ENCODE data around the gene TSPAN2. TPM values are rescaled to one million over a fixed set of nuclear protein-coding genes. Genes with fewer than 3 reads are reported as not detected.

TSPAN2 gene
- polyA plus RNA-seq = 1 to 10 TPM in 3 of 4 donors, not detected in 1; 1.4 to 5.5 (median 5.0) TPM
- long read RNA-seq, donor 1 = 0 reads
- long read RNA-seq, donor 2, partial matches to known transcripts = 0 of 1 reads
- long read RNA-seq, donor 2, other reads (novel, unspliced or antisense) = 0 of 1 reads
- long read RNA-seq, donor 3, transcript TSPAN2-202 (8 exons, 3,177 nt) = major isoform, 6 of 6 reads
- long read RNA-seq, donor 3, partial matches to known transcripts = 0 of 6 reads
- long read RNA-seq, donor 3, other reads (novel, unspliced or antisense) = 0 of 6 reads
- long read RNA-seq, donor 4 = 0 reads
- long read RNA-seq, donor 5 = 0 reads
- long read RNA-seq, donor 6, transcript TSPAN2-202 (8 exons, 3,177 nt) = major isoform, 5 of 5 reads
- long read RNA-seq, donor 6, partial matches to known transcripts = 0 of 5 reads
- long read RNA-seq, donor 6, other reads (novel, unspliced or antisense) = 0 of 5 reads
- long read RNA-seq, donor 7 = 0 reads
- long read RNA-seq, donor 8, partial matches to known transcripts = 0 of 1 reads
- long read RNA-seq, donor 8, other reads (novel, unspliced or antisense) = 0 of 1 reads
- long read RNA-seq, donor 9, partial matches to known transcripts = 0 of 1 reads
- long read RNA-seq, donor 9, other reads (novel, unspliced or antisense) = 0 of 1 reads
- long read RNA-seq, donor 10, transcript TSPAN2-202 (8 exons, 3,177 nt) = major isoform, 15 of 15 reads
- long read RNA-seq, donor 10, partial matches to known transcripts = 0 of 15 reads
- long read RNA-seq, donor 10, other reads (novel, unspliced or antisense) = 0 of 15 reads

- Histone ChIP-seq H3K9me3 (ENCODE audit: control insufficient read depth in 2 of 2, insufficient read depth in 1 of 2, low read depth in 1 of 2, low read length in 1 of 2) (no peaks in the 10 kb centered on the region), H3K27ac (ENCODE audit: low read depth in 1 of 3, low read length in 2 of 3) (peak within 1 kb of the TSS; percentile 38 to 77 (median 75))
- FAIRE-seq = no peak
These were observed at the start of gene TSPAN2 for GRCh38 chr1:115089420-115090185. TSPAN2 (minus strand) TSS chr1:115089503; CDS start chr1:115089432, 71 bp downstream.

GRCh38 chr1:115138973-115139372 lies 49.7 kb upstream of the TSPAN2 start:
- Histone ChIP-seq H3K36me3 (ENCODE audit: control insufficient read depth in 3 of 3, insufficient read depth in 2 of 3, low read depth in 1 of 3, low read length in 3 of 3) (no peaks in the 10 kb centered on the region), H3K27ac (ENCODE audit: low read depth in 1 of 3, low read length in 2 of 3) (no peak overlapping the region), H3K27me3 (ENCODE audit: control insufficient read depth in 3 of 3, insufficient read depth in 3 of 3, low read length in 3 of 3) (peaks cover 0 to 3% (median 0%) of the 10 kb centered on the region in 3 donors), H3K4me1 (ENCODE audit: control insufficient read depth in 3 of 3, insufficient read depth in 2 of 3, low read depth in 1 of 3, low read length in 2 of 3) (peaks cover 0 to 7% (median 0%) of the 10 kb centered on the region in 3 donors), H3K4me3 (ENCODE audit: low read depth in 1 of 3, low read length in 3 of 3) (no peak overlapping the region), H3K9me3 (ENCODE audit: control insufficient read depth in 2 of 2, insufficient read depth in 1 of 2, low read depth in 1 of 2, low read length in 1 of 2) (no peaks in the 10 kb centered on the region)
- DNase-seq (peak; percentile 87 to 90), FAIRE-seq (no peak)
- 7 to 8% (median 7%) methylated on average over 13 of the region's 13 CpGs for WGBS, 3 donors

More at GRCh38 chr1:115089420-115090185, at the start of gene TSPAN2:
- H3K36me3 ChIP-seq (ENCODE audit: control insufficient read depth in 3 of 3, insufficient read depth in 2 of 3, low read depth in 1 of 3, low read length in 3 of 3) = no peaks in the 10 kb centered on the region
- WGBS, 3 donors = 1 to 3% (median 1%) methylated on average over 46 to 68 of the region's 68 CpGs
- H3K4me1 ChIP-seq (ENCODE audit: control insufficient read depth in 3 of 3, insufficient read depth in 2 of 3, low read depth in 1 of 3, low read length in 2 of 3) = peaks cover 0 to 6% (median 4%) of the 10 kb centered on the region in 3 donors
- H3K4me3 ChIP-seq (ENCODE audit: low read depth in 1 of 3, low read length in 3 of 3) = peak within 1 kb of the TSS; percentile 56 to 71 (median 64)
- peak; percentile 20 to 71 for DNase-seq
- H3K27me3 ChIP-seq (ENCODE audit: control insufficient read depth in 3 of 3, insufficient read depth in 3 of 3, low read length in 3 of 3) = no peaks in the 10 kb centered on the region

GRCh38 chr1:115138271-115138670 lies 49.0 kb upstream of the TSPAN2 start:
- no peak for DNase-seq
- FAIRE-seq = no peak
- no peaks in the 10 kb centered on the region for H3K36me3 ChIP-seq (ENCODE audit: control insufficient read depth in 3 of 3, insufficient read depth in 2 of 3, low read depth in 1 of 3, low read length in 3 of 3)
- H3K4me1 ChIP-seq (ENCODE audit: control insufficient read depth in 3 of 3, insufficient read depth in 2 of 3, low read depth in 1 of 3, low read length in 2 of 3) = peaks cover 0 to 4% (median 0%) of the 10 kb centered on the region in 3 donors
- 61 to 72% (median 67%) methylated on average over 6 of the region's 6 CpGs for WGBS, 3 donors
- H3K4me3 ChIP-seq (ENCODE audit: low read depth in 1 of 3, low read length in 3 of 3) = no peak overlapping the region
- no peaks in the 10 kb centered on the region for H3K9me3 ChIP-seq (ENCODE audit: control insufficient read depth in 2 of 2, insufficient read depth in 1 of 2, low read depth in 1 of 2, low read length in 1 of 2)
- peaks cover 0 to 3% (median 0%) of the 10 kb centered on the region in 3 donors for H3K27me3 ChIP-seq (ENCODE audit: control insufficient read depth in 3 of 3, insufficient read depth in 3 of 3, low read length in 3 of 3)
- no peak overlapping the region for H3K27ac ChIP-seq (ENCODE audit: low read depth in 1 of 3, low read length in 2 of 3)

- WGBS, 3 donors = 72 to 86% (median 86%) methylated on average over 1 of the region's 1 CpG
- no peak for FAIRE-seq
These were observed 47.9 kb upstream of the TSPAN2 start for GRCh38 chr1:115137191-115137590.

GRCh38 chr1:115136706-115137105 lies 47.4 kb upstream of the TSPAN2 start:
- DNase-seq (no peak), FAIRE-seq (no peak)
- Histone ChIP-seq H3K9me3 (ENCODE audit: control insufficient read depth in 2 of 2, insufficient read depth in 1 of 2, low read depth in 1 of 2, low read length in 1 of 2) (no peaks in the 10 kb centered on the region), H3K27me3 (ENCODE audit: control insufficient read depth in 3 of 3, insufficient read depth in 3 of 3, low read length in 3 of 3) (peaks cover 0 to 3% (median 0%) of the 10 kb centered on the region in 3 donors), H3K27ac (ENCODE audit: low read depth in 1 of 3, low read length in 2 of 3) (no peak overlapping the region), H3K4me3 (ENCODE audit: low read depth in 1 of 3, low read length in 3 of 3) (no peak overlapping the region), H3K4me1 (ENCODE audit: control insufficient read depth in 3 of 3, insufficient read depth in 2 of 3, low read depth in 1 of 3, low read length in 2 of 3) (peaks cover 0 to 4% (median 0%) of the 10 kb centered on the region in 3 donors), H3K36me3 (ENCODE audit: control insufficient read depth in 3 of 3, insufficient read depth in 2 of 3, low read depth in 1 of 3, low read length in 3 of 3) (no peaks in the 10 kb centered on the region)

More at GRCh38 chr1:115137191-115137590, 47.9 kb upstream of the TSPAN2 start:
- Histone ChIP-seq H3K4me1 (ENCODE audit: control insufficient read depth in 3 of 3, insufficient read depth in 2 of 3, low read depth in 1 of 3, low read length in 2 of 3) (peaks cover 0 to 4% (median 0%) of the 10 kb centered on the region in 3 donors), H3K27me3 (ENCODE audit: control insufficient read depth in 3 of 3, insufficient read depth in 3 of 3, low read length in 3 of 3) (peaks cover 0 to 3% (median 0%) of the 10 kb centered on the region in 3 donors), H3K4me3 (ENCODE audit: low read depth in 1 of 3, low read length in 3 of 3) (no peak overlapping the region), H3K36me3 (ENCODE audit: control insufficient read depth in 3 of 3, insufficient read depth in 2 of 3, low read depth in 1 of 3, low read length in 3 of 3) (no peaks in the 10 kb centered on the region), H3K9me3 (ENCODE audit: control insufficient read depth in 2 of 2, insufficient read depth in 1 of 2, low read depth in 1 of 2, low read length in 1 of 2) (no peaks in the 10 kb centered on the region), H3K27ac (ENCODE audit: low read depth in 1 of 3, low read length in 2 of 3) (no peak overlapping the region)
- no peak for DNase-seq

- no peak overlapping the region for H3K27ac ChIP-seq (ENCODE audit: low read depth in 1 of 3, low read length in 2 of 3)
- FAIRE-seq (no peak), DNase-seq (no peak)
- no peak overlapping the region for H3K4me3 ChIP-seq (ENCODE audit: low read depth in 1 of 3, low read length in 3 of 3)
- H3K9me3 ChIP-seq (ENCODE audit: control insufficient read depth in 2 of 2, insufficient read depth in 1 of 2, low read depth in 1 of 2, low read length in 1 of 2) = no peaks in the 10 kb centered on the region
- H3K36me3 ChIP-seq (ENCODE audit: control insufficient read depth in 3 of 3, insufficient read depth in 2 of 3, low read depth in 1 of 3, low read length in 3 of 3) = no peaks in the 10 kb centered on the region
- 71 to 81% (median 78%) methylated on average over 3 of the region's 3 CpGs for WGBS, 3 donors
- H3K4me1 ChIP-seq (ENCODE audit: control insufficient read depth in 3 of 3, insufficient read depth in 2 of 3, low read depth in 1 of 3, low read length in 2 of 3) = peaks cover 0 to 4% (median 0%) of the 10 kb centered on the region in 3 donors
- H3K27me3 ChIP-seq (ENCODE audit: control insufficient read depth in 3 of 3, insufficient read depth in 3 of 3, low read length in 3 of 3) = peaks cover 0 to 3% (median 0%) of the 10 kb centered on the region in 3 donors
These were observed 46.8 kb upstream of the TSPAN2 start for GRCh38 chr1:115136106-115136505.

- Histone ChIP-seq H3K36me3 (ENCODE audit: control insufficient read depth in 3 of 3, insufficient read depth in 2 of 3, low read depth in 1 of 3, low read length in 3 of 3) (no peaks in the 10 kb centered on the region), H3K27me3 (ENCODE audit: control insufficient read depth in 3 of 3, insufficient read depth in 3 of 3, low read length in 3 of 3) (peaks cover 0 to 3% (median 0%) of the 10 kb centered on the region in 3 donors), H3K4me3 (ENCODE audit: low read depth in 1 of 3, low read length in 3 of 3) (no peak overlapping the region), H3K4me1 (ENCODE audit: control insufficient read depth in 3 of 3, insufficient read depth in 2 of 3, low read depth in 1 of 3, low read length in 2 of 3) (peaks cover 0 to 4% (median 0%) of the 10 kb centered on the region in 3 donors), H3K27ac (ENCODE audit: low read depth in 1 of 3, low read length in 2 of 3) (no peak overlapping the region), H3K9me3 (ENCODE audit: control insufficient read depth in 2 of 2, insufficient read depth in 1 of 2, low read depth in 1 of 2, low read length in 1 of 2) (no peaks in the 10 kb centered on the region)
- 35 to 58% (median 43%) methylated on average over 5 of the region's 5 CpGs for WGBS, 3 donors
- FAIRE-seq (no peak), DNase-seq (no peak)
These were observed 46.4 kb upstream of the TSPAN2 start for GRCh38 chr1:115135681-115136080.
